GM18517 (cell line): ENCODE measurements around the gene CD2AP.
A peak's percentile ranks its signal among the peaks of the same experiment; 100 is the strongest.
"Not testable (repeated sequence)": the region's sequence is repeated elsewhere in the genome, so short reads cannot be mapped to it uniquely, and the experiment has no call there.

Experiments used
- ATAC-seq: cut with Tn5 transposase; IDR thresholded peaks from one replicate; pipeline ENCODE4 v1.9.1; 2021; ENCODE audit warnings: mild to moderate bottlenecking, moderate library complexity; ENCODE audit not compliant: unreplicated experiment

Gene CD2AP

DNA sequence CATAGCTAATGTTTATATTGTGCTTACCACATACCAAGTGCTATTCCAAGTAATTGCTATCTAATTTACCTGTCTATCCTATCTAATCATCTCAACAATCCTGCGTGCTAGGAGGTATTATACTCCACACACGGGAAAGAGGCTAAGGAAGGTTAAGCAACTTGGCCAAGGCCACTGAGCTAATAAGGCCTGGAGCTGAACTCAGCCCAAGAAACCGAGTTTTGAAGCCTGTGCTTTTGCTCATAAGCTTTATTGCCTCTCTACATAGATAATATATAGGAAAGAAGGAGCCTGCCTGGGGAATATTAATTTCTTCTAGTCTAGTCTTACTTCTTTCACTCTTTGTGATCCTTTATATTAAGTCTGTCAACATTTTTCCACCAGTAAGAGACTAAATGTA, 153.0 kb downstream of the CD2AP start:
- no peak for ATAC-seq

DNA sequence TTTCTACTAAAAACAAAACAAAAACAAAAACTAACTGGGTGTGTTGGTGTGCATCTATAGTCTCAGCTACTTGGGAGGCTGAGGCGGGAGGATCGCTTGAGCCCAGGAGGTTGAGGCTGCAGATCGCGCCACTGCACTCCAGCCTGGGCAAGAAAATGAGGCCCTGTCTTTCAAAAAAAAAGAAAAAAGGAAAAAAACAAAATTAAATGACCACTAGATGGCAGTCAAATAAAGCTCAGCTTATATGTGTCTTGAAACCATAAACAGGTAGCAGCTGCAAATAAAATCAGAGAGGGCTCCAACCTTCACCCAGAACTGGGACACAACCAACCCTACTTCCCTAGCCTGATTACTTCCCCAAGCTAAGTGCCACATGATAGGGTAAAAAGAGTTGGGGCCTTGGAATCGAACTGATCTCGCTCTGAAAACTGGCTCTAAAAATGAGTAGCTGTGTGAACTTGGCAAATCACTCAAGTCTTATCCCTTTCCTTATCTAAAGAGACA, 153.7 kb downstream of the CD2AP start:
- ATAC-seq, result peak; percentile 79

DNA sequence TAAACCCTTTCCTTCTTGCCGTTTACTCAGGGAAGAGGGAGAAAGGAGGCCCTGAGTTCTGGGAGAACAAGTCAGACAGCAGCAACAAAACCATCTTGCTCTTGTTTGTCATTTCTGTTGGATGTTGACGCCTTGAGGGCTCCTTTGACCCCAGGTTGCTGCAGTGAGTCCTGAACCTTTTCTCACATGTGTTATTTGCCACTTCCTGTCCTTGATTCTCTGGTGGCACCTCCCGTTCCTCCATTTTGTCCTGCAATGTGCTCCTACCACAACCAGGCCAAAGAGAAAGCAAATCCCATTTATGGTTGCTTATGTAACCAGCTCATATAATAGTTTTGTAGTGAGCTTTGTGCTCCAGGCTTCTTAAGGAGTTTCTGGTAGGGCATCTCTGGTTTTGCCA, 154.2 kb downstream of the CD2AP start:
- no peak for ATAC-seq

DNA sequence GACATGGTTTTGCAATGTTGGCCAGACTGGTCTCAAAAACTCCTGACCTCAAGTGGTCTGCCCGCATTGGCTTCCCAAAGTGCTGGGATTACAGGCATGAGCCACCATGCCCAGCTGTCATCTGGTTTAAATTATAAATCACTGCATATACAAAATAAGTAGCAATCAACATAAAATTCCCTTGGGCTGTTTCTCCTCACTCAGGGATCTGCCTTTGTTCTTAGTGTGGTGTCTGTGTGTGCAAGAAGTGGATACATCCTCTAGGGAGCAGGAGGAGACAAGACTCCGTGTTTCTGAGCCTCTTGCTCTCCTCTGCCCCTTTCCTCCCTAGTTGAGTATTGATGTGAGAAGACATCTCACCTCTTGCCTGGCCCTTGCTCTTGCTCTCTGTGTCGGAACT, 155.6 kb downstream of the CD2AP start:
- ATAC-seq, result no peak

DNA sequence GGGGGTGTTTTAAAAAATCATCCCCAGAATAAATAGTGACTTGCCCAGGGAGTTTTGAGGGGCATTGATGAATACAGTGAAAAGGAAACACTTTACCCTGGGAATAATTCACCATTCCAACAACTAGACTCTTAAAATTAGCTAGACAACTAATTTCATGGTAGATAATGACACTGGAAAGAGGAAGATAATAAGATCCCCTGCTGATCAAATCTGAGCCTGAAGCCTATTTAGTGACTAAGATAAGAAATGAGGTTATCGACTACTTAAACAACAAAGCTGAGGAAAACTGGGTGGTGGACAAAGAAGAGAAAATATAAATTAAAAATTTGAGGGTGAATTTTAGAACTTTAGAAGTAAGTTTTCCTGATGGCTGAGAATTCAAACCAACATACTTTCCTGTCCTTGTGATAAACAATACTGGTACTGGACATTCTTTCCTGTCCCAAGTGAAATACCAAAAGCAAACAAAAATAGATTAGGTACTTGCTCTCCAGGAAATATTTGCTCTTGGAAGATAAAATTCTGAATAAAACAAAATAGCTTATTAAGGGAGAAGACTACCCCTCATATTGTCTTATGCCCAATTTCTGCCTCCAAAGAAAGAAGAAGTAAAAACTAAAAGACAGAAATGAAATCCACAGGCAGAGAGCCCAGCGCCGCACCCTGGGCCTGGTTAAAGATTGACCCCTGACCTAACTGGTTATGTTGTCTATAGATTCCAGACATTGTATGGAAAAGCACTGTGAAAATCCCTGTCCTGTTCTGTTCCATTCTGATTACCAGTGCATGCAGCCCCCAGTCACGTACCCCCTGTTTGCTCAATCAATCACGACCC, 156.8 kb downstream of the CD2AP start:
- ATAC-seq, result no peak

DNA sequence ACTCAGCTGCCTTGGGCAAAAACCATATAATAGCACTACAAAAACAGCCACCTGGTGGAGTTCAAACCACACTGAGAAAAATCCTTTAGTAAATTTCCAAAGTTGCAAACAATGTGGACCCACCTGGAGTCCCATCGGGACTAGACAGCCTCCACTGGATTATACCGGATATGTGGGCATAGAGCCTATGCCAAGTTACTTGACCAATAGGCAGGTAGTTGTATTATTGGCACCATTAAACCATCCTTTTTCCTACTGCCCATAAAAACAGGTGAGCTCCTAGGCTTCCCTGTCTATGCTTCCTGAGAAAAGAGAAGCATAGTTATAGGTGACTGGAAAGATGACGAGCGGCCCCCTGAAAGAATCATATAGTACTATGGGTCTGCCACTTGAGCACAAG, 169.1 kb downstream of the CD2AP start:
- no peak for ATAC-seq

DNA sequence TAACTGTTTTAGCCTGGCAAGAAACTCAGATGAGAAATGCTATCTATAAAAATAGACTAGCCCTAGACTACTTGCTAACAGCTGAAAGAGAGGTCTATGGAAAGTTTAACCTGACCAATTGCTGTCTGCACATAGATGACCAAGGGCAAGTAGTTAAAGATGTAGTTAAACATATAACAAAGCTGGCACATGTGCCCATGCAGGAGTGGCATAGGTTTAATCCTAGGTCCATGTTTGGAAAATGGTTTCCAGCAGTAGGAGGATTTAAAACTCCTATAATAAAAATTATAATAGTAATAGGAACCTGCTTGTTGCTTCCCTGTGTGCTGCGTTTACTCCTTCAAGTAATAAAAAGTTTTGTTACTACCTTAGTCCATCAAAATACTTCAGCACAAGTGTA, 169.6 kb downstream of the CD2AP start:
- ATAC-seq, result no peak

DNA sequence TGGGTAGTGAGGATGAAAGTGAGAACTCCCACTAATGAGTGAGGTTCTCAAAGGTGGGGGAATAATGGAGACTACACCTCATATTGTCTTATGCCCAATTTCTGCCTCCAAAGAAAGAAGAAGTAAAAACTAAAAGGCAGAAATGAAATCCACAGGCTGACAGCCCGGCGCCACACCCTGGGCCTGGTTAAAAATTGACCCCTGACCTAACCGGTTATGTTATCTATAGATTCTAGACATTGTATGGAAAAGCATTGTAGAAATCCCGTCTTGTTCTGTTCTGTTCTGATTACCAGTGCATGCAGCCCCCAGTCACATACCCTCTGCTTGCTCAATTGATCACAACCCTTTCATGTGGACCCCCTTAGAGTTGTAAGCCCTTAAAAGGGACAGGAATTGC, 170.0 kb downstream of the CD2AP start:
- ATAC-seq, result not testable (repeated sequence)

DNA sequence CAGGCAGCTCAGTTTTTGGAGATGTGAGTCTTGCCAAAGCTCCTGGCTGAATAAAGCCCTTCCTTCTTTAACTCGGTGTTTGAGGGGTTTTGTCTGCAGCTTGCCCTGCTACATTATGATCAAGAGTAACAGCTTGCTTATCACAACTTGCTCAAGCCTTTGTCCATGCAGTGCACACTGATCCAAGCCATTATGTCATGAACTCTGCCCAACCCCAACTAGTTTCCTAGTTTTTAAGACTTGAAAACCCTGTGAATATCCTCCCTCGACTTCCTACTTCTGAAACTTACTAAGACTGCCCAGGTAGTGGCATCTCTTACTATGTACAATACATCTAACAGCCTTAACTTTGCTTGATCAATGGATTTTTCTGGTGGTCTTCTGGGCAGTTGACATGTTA, 170.4 kb downstream of the CD2AP start:
- no peak for ATAC-seq

DNA sequence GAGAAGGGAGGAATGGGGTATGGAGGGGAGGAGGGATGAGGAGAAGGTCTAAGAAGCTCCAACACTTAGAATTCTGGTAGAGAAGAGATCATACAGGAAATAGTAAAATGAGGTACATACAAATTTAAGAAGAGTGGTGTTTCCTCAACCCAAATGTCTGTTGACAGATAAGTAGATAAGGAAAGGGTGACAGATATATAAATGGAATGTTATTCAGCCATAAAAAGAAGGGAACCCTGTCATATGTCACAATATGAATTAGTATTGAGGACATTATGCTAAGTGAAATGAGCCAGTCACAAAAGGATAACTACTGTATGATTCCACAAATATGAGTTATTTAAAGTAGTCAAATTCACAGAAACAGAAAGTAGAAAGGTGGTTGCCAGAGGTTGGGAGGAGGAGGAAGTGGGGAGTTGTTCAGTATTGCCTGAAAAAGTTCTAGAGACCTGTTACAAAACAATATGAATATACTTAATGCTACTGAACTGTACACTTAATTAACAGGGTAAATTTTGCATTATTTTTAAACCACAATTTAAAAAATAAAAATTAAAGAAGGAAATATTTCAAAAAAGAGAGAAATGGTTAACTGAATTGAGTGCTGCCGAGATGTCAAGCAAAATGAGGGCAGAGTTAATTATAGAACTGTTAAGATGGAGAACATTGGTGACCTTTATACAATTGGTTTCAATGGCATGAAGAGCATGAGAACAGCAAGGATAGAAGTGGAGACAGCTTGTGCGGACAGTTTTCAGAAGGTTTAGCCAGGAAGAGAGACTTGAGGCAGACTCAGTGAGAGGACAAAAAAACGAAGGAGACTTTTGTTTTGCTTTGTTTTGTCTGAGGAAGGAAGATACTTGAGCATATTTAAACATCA, 173.2 kb downstream of the CD2AP start:
- ATAC-seq, result no peak

DNA sequence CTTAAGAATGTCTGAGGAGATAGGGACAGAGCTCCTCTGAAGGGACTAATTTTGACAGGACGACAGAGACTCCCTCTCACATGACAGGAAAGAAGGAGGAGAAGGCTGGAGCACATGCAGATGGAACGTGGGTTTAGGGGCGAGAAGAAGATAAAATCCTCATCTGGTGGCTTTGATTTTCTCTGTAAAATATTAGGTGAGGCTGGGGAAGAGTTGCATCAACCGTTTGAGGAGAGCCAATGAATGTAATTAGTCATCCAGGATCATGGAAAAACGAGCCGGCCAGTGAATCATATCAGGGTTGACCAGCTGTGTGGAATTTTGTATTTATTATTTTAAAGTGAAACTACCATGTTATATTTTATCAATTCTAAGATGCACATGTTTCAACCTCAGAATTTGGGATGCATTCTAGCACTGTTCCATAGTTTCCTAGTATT, 173.9 kb downstream of the CD2AP start:
- ATAC-seq, result no peak

DNA sequence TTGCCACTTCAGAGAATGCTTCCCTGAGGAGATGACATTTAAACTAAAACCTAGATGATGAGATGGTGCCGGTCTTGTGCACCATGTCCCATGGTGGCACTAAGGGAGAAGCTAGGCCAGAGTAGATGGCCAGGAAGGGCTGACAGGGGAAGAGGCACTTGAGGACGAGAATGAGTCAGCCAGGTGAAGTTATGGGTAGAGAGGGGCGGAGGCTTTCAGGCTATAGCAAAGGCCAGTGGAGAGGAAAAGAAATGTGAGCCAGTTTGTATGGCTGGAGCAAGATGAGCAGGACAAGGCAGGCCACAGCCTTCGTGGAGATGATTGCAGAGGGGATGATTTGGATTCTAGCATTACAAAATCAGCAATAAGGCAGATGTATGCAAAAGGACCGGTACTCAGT, 176.1 kb downstream of the CD2AP start:
- ATAC-seq, result no peak

DNA sequence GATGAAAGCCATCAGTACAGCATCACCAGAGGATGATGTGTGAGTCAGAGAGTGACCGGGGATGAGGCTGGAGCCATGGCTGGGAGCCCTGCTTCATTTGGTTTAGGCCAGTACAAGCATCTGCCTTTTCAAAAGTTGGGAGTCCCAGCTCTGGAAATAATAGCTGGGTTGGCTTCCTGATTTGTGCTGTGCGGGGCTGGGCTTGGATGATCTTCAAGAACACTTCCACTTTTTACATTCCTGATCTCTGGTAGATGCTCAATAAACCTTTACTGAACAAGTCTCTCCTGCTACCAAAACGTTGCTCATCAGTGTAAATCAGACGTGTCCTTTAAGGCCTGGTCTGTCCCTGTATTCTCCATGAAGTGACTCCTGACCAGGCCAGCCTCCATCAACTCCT, 176.7 kb downstream of the CD2AP start:
- no peak for ATAC-seq

DNA sequence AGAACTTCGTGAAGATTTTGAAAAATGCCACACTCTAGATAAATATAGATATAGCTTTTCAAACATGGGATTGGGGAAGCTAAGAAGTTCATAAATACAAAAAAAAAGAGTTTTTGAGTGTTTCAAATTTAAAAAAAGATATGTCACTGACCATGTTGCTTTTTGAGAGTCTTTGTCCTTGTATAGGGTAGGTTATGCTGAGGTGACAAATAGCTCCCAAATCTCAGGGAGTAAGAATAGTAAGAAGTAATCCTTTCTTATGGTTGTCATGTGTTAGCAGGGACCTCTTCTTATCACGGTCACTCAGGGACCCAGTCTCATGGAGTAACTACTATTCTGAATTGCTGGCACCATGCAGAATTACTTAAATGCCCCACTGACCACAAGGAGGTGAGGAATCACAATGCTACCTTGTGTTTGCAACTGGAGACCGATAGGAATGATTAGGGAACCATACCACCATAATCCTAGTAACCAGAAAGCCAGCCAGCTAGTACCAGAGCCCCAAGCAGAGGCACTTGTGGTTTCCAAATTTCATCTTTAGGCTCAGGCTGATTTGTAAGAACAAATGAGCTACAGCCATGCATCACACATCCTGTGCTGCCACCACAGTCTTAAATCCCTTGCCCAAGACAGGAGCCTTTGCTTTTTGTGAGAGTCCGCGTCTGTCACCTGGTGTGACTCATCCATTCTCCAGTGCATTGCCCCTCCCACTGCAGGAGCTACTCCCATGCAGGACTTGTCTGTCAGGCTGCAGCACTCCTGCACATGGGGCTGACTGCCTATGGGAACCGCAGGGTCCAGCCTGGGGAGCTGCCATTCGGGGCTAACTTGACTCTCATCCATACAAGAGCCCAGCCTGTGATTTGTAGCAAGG, 178.4 kb downstream of the CD2AP start:
- ATAC-seq, result no peak

DNA sequence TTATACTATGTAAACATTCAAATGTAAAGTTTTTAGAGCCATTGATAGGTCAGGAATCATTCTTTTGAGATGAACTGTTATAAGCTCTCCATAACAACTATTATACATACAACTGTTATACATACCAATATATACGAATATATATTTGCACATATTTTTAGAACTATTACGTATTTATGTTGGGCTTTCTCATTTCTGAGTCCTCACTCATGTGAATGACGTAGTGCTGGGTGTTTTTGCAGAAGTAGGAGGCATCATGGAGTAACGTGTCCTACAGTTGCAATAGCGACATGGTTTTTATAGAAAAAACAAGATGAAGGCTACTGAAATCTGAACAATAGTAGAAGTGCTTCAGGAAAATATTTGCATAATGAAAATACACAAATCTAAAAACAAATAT, 184.4 kb downstream of the CD2AP start:
- ATAC-seq, result no peak

DNA sequence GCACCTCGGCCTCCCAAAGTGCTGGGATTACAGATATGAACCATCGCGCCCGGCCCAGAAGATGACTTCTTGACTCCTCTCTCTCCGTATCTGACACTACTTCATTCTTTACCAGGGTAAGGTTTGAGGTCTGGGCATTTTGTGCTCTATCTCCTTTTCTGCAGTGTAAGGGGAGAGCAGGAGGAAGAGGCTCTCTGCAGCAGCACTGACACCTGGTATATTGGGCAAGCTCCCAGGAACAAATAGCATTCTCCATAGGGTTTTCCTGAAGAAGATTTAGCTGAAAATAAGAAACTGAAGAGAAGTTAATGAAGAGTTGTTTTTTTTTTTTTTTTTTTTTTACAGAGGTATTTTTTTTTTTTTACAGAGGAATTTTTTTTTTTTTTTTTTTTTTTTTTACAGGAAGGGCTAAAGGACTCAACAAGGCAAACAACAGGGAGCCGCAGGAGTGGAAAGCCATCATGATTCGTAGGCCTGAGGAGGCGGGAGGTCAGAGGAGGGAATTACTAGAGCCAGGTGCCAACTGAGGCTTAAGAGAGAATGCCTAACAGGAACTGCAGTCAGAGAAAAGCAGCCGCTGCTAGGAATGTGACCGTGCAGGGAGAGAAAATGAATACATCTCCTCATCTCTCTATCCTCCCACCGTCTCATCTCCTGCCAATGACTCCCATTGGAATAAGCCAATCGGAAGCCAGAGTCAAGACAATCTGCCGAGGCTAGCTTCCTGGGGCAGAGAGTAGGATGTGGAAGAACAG, 186.1 kb downstream of the CD2AP start:
- no peak for ATAC-seq

DNA sequence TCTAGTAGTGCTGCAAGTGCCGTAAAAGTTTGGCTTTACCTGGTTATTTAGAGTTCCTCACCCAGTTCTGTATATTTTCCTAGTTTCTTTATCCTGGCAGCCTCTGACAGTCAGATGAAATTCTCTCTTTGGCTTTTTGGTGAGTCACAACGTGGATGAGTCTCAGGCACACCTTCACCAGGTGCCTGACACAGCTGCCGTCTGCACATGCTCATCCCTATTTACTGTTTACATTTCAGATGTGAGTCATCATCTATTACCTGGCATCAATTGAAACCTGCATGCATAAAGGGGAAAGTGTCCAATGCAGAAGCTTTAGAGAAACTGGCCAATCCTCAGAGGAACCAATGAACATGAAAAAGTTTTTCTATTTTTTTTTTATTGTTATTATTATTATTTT, 187.5 kb downstream of the CD2AP start:
- ATAC-seq, result no peak

DNA sequence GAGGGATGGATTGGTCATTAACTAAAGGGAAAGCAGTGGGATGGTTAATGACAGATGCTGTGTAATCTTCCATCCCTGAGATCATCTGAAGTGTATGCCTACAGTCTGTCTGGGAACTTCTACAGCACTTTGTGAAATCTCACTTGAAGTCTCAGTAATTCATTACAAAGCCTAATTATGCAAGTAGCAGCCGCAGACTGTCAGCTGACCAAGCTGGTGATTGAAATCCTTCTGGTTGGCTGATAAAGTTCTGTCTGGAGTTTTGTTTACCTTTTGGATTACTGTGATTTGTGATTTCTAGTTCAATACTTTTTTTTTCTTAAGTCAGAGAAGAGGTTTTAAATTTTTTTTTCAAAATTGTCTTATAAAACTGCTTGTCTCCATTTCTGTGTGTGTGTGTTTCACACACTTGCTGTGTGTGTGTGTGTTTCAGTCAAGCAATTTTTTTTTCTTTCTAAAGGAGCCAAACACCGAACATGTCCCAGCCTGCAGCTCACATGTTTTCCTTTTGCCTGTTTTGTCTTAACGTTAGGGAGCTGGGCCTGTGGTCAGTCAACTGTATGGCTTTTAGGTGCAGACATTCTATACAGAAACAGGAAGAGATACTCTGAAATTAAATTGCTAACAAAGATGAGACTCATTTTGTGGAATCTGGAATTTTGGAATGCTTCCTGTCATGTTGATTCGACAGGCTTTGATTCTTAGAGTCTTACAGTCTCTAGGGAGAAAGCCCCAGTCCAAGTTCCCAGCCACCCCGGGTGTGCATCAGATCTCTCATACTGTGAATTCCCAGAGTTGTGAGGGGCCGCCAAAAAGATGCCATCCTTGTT, 192.3 kb downstream of the CD2AP start:
- no peak for ATAC-seq

DNA sequence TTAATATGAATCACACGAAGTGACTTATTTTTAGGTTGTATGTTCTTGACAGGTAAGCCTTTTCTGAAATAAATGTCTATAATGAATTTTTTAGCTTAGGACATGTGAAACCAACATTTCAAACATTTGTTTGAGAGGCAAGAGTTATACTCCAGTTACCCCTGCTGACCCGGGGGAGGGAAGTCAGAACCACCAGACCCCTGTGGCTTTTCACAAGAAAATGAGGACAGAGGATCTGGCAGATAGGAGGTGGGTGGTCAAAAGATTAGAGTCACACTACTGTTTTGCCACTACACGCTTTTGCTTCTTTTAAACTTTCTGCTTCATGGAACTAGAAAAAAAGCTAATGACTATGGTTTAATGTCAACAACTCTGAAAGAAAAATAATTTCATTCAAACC, 193.3 kb downstream of the CD2AP start:
- no peak for ATAC-seq
